K562 (cell line): ENCODE data around the gene SLC39A11. TPM values are rescaled to one million over a fixed set of nuclear protein-coding genes. Genes with fewer than 3 reads are reported as not detected.

Experiments used
- DMBX1 ChIP-seq: fragments of 250-450 bp; sonication (Bioruptor Pico); IDR thresholded peaks from 2 replicates; pipeline ENCODE4 v1.8.0; 2022; ENCODE audit warnings: inconsistent platforms, mild to moderate bottlenecking, moderate library complexity, borderline replicate concordance
- HNRNPH1 ChIP-seq: fragments of 200-400 bp; formaldehyde crosslinking; optimal IDR thresholded peaks from 2 replicates; pipeline ENCODE3; 2017; ENCODE audit warnings: low read depth, mild to moderate bottlenecking, low read length, moderate library complexity
- HNRNPK ChIP-seq: fragments of 200-400 bp; formaldehyde crosslinking; IDR thresholded peaks from one replicate; pipeline ENCODE4 v1.6.1; 2018; ENCODE audit warnings: mild to moderate bottlenecking, low read depth, low read length; ENCODE audit not compliant: poor library complexity, severe bottlenecking
- ILK ChIP-seq: fragments of 450-650 bp; IDR thresholded peaks from 2 replicates; pipeline ENCODE4 v1.6.1; 2016; ENCODE audit warnings: missing genetic modification characterization, low read depth, mild to moderate bottlenecking, missing compliant biosample characterization, moderate library complexity, borderline replicate concordance
- MEF2D ChIP-seq: conservative IDR thresholded peaks from 2 replicates; pipeline ENCODE4 v1.6.1; 2016; ENCODE audit warnings: low read depth, missing genetic modification characterization, missing compliant biosample characterization
- NR2C1 ChIP-seq, 2 experiments: fragments of 450-650 bp; IDR thresholded peaks; 2 replicates each; pipeline ENCODE4 v1.6.1; 2017; ENCODE audit warnings: mild to moderate bottlenecking in 2 of 2, antibody characterized with exemption in 1 of 2, inconsistent platforms in 1 of 2, missing compliant biosample characterization in 1 of 2, missing genetic modification characterization in 1 of 2
- NR4A1 ChIP-seq, 2 experiments: fragments of 250-450 bp in 1 of 2; fragments of 450-650 bp in 1 of 2; sonication (Bioruptor Pico) in 1 of 2; IDR thresholded peaks; 2 replicates each; pipeline versions ENCODE4 v1.4.0 to v1.6.1; 2016 to 2020; ENCODE audit warnings: mild to moderate bottlenecking in 2 of 2, missing compliant biosample characterization in 1 of 2, missing genetic modification characterization in 1 of 2, moderate library complexity in 1 of 2
- NUFIP1 ChIP-seq: fragments of 450-650 bp; IDR thresholded peaks from 2 replicates; pipeline ENCODE4 v1.6.1; 2018; ENCODE audit not compliant: partially characterized antibody
- PCBP1 ChIP-seq: fragments of 200-400 bp; formaldehyde crosslinking; IDR thresholded peaks from 2 replicates; pipeline ENCODE4 v1.6.1; 2018; ENCODE audit warnings: mild to moderate bottlenecking, low read depth, low read length; ENCODE audit not compliant: poor library complexity, severe bottlenecking
- PURB ChIP-seq: sonication (generic); formaldehyde crosslinking; IDR thresholded peaks from 2 replicates; pipeline ENCODE4 v1.9.0; 2021; ENCODE audit warnings: low read depth, mild to moderate bottlenecking, missing genetic modification reagents
- RCOR1 ChIP-seq, 2 experiments: IDR thresholded peaks; 2 replicates each; pipeline ENCODE4 v1.6.1; 2012; ENCODE audit warnings: low read depth in 2 of 2, low read length in 2 of 2, borderline replicate concordance in 1 of 2, improper control_type of control experiment in 1 of 2
- TCF7L2 ChIP-seq: fragments of 150-350 bp; IDR thresholded peaks from 2 replicates; pipeline ENCODE4 v1.6.1; 2016; ENCODE audit warnings: low read depth, mild to moderate bottlenecking, low read length, moderate library complexity
- TRIM24 ChIP-seq, 2 experiments: fragments of 450-650 bp; IDR thresholded peaks; 2 replicates each; pipeline ENCODE4 v1.6.1; 2016
- ZSCAN29 ChIP-seq: fragments of 450-650 bp; IDR thresholded peaks from 2 replicates; pipeline ENCODE4 v1.6.1; 2017
- polyA plus RNA-seq, 8 experiments: library from polyadenylated mRNA; depleted of rRNA in 4 of 8; stranded (reverse) in 5 of 8; unstranded in 3 of 8; fragments of >200 nt; fragmentation: Nextera tagmentation in 2 of 8; fragmentation: Illumina TruSeq in 1 of 8; extraction: Ambion mirVana in 2 of 8; extraction: Trizol in 1 of 8; gene quantifications; 2 replicates each; pipeline versions ENCODE4 v1.2.1 to v1.2.3, GENCODE V29; 2011 to 2014; ENCODE audit warnings: inconsistent platforms in 1 of 8, missing spikeins in 1 of 8
- total RNA-seq, 7 experiments: library from RNA; depleted of rRNA in 6 of 7; stranded (reverse); fragments of >200 nt in 6 of 7; fragmentation: Illumina TruSeq in 2 of 7; extraction: Trizol in 2 of 7; gene quantifications; 2 replicates each; pipeline versions ENCODE4 v1.2.1 to v1.2.3, GENCODE V29; 2011 to 2021; ENCODE audit warnings: low replicate concordance in 1 of 7
- TF ChIP-seq, protein P1 (sequence below): sonication (generic); formaldehyde crosslinking; IDR thresholded peaks from 2 replicates; pipeline ENCODE4 v1.8.1; 2023; ENCODE audit warnings: mild to moderate bottlenecking, missing genetic modification reagents
- TF ChIP-seq, protein P2 (sequence below): fragments of 250-450 bp; sonication (Bioruptor Pico); IDR thresholded peaks from 2 replicates; pipeline ENCODE4 v1.4.0; 2020
- TF ChIP-seq, protein P3 (sequence below), 2 experiments: IDR thresholded peaks; 2 replicates each; pipeline ENCODE4 v1.6.1; 2011; ENCODE audit warnings: borderline replicate concordance in 1 of 2, control low read depth in 1 of 2, low read depth in 1 of 2, low read length in 1 of 2, mild to moderate bottlenecking in 1 of 2, mixed read lengths in 1 of 2, moderate library complexity in 1 of 2; ENCODE audit not compliant: insufficient read depth in 1 of 2, insufficient read length in 1 of 2, poor library complexity in 1 of 2, severe bottlenecking in 1 of 2; ENCODE audit errors: extremely low read depth in 1 of 2
- TF ChIP-seq, protein P4 (sequence below): sonication (generic); formaldehyde crosslinking; IDR thresholded peaks from 2 replicates; pipeline ENCODE4 v1.8.1; 2023; ENCODE audit warnings: mild to moderate bottlenecking, missing genetic modification reagents

Gene SLC39A11
- total and polyA plus RNA-seq, 9 of the 15 experiments (the other 6 are each of a cell fraction or from before 2014, with no cell fraction given), result 10.5 to 26.4 (median 13.4) TPM

DNA sequence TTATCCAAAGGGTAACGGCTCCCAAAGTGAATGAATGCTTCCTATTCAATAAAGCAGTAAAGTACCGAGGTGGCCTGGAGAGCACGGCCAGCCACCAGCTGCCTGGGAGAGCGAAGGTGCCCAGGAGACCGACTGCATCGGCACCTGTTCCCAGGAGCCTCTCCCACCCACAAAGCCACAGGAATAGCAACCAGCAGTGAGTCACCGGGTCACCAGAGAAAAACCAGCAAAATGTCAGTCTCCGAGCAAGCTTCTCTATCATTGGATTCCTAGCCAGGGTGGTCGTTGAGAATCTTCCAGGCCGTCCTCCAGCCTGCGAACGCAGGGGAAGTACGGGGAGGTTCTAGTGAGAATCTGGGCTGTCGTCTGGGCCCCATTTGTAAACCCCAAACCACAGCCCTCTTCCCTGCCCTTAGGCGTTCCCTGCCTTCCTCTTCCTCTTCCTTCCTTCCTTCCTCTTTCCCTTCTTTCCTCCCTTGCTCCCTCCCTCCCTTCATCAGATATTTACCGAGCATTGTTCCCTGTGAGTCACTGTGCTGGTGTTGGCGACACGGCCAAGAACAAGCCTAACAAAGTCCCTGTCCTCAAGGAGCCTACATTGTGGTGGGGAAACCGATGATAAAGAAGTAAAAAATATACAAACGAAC, 114.6 kb downstream of the SLC39A11 start (continued):
- TF ChIP-seq PCBP1 (no peak), RCOR1 (IDR thresholded peaks at IDR 0.05; ENCODE audit: borderline replicate concordance in 1 of 2, low read depth in 2 of 2, low read length in 2 of 2) (no peak), HNRNPK (no peak), DMBX1 (CRISPR knock-in tag) (peak; percentile 15; the same call in 1 of the 2 replicates), HNRNPH1 (no peak), ZSCAN29 (no peak), NUFIP1 (peak; percentile 34), MEF2D (tag) (0 out of 2 replicates have a peak, but pooled peaks have one; percentile 13), ILK (tag) (no peak), NR2C1 (IDR thresholded peaks at IDR 0.05) (no peak), NR2C1 (tag; IDR thresholded peaks at IDR 0.05) (no peak), TRIM24 (IDR thresholded peaks at IDR 0.05) (peak; percentile 68 to 89; a peak in 3 of 4 replicates), NR4A1 (CRISPR knock-in tag; IDR thresholded peaks at IDR 0.05) (no peak), NR4A1 (tag; IDR thresholded peaks at IDR 0.05) (no peak), TCF7L2 (no peak), PURB (CRISPR knock-in tag) (no peak)
- TF ChIP-seq, protein P1, sequence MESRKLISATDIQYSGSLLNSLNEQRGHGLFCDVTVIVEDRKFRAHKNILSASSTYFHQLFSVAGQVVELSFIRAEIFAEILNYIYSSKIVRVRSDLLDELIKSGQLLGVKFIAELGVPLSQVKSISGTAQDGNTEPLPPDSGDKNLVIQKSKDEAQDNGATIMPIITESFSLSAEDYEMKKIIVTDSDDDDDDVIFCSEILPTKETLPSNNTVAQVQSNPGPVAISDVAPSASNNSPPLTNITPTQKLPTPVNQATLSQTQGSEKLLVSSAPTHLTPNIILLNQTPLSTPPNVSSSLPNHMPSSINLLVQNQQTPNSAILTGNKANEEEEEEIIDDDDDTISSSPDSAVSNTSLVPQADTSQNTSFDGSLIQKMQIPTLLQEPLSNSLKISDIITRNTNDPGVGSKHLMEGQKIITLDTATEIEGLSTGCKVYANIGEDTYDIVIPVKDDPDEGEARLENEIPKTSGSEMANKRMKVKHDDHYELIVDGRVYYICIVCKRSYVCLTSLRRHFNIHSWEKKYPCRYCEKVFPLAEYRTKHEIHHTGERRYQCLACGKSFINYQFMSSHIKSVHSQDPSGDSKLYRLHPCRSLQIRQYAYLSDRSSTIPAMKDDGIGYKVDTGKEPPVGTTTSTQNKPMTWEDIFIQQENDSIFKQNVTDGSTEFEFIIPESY (CRISPR knock-in tag), result no peak
- TF ChIP-seq, protein P2, sequence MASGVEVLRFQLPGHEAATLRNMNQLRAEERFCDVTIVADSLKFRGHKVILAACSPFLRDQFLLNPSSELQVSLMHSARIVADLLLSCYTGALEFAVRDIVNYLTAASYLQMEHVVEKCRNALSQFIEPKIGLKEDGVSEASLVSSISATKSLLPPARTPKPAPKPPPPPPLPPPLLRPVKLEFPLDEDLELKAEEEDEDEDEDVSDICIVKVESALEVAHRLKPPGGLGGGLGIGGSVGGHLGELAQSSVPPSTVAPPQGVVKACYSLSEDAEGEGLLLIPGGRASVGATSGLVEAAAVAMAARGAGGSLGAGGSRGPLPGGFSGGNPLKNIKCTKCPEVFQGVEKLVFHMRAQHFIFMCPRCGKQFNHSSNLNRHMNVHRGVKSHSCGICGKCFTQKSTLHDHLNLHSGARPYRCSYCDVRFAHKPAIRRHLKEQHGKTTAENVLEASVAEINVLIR, result no peak
- TF ChIP-seq, protein P3, sequence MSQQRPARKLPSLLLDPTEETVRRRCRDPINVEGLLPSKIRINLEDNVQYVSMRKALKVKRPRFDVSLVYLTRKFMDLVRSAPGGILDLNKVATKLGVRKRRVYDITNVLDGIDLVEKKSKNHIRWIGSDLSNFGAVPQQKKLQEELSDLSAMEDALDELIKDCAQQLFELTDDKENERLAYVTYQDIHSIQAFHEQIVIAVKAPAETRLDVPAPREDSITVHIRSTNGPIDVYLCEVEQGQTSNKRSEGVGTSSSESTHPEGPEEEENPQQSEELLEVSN (IDR thresholded peaks at IDR 0.05; ENCODE audit: borderline replicate concordance in 1 of 2, extremely low read depth in 1 of 2, insufficient read depth in 1 of 2, insufficient read length in 1 of 2, low read depth in 1 of 2, low read length in 1 of 2, poor library complexity in 1 of 2, severe bottlenecking in 1 of 2), result peak in 1 of 2 experiments; percentile 4
- TF ChIP-seq, protein P4, sequence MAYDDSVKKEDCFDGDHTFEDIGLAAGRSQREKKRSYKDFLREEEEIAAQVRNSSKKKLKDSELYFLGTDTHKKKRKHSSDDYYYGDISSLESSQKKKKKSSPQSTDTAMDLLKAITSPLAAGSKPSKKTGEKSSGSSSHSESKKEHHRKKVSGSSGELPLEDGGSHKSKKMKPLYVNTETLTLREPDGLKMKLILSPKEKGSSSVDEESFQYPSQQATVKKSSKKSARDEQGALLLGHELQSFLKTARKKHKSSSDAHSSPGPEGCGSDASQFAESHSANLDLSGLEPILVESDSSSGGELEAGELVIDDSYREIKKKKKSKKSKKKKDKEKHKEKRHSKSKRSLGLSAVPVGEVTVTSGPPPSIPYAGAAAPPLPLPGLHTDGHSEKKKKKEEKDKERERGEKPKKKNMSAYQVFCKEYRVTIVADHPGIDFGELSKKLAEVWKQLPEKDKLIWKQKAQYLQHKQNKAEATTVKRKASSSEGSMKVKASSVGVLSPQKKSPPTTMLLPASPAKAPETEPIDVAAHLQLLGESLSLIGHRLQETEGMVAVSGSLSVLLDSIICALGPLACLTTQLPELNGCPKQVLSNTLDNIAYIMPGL, result no peak
